GM23248 (cell line): ENCODE measurements around the gene PRMT5. TPM values are rescaled to one million over a fixed set of nuclear protein-coding genes. Genes with fewer than 3 reads are reported as not detected.
"Not testable (repeated sequence)": the region's sequence is repeated elsewhere in the genome, so short reads cannot be mapped to it uniquely, and the experiment has no call there.

Experiments used
- DNase-seq: peaks from one replicate; pipeline ENCODE4 v3.0.0-alpha.2; 2015
- H2AFZ ChIP-seq: fragments of 200-600 bp; sonication (generic); 2 replicates; pipeline ENCODE4 v1.6.1; 2016; ENCODE audit warnings: antibody characterized with exemption
- H3F3A ChIP-seq: fragments of 200-600 bp; sonication (generic); 2 replicates; pipeline ENCODE4 v1.6.1; 2016; ENCODE audit warnings: mild to moderate bottlenecking, antibody characterized with exemption, mixed run types; ENCODE audit not compliant: insufficient read depth
- H3K27ac ChIP-seq: fragments of 200-600 bp; sonication (generic); 2 replicates; pipeline ENCODE4 v1.5.1; 2016; ENCODE audit warnings: mild to moderate bottlenecking
- H3K27me3 ChIP-seq: fragments of 200-600 bp; sonication (generic); replicated peaks from 2 replicates; pipeline ENCODE4 v1.6.1; 2016; ENCODE audit warnings: mild to moderate bottlenecking; ENCODE audit not compliant: insufficient read depth
- H3K36me3 ChIP-seq: fragments of 200-600 bp; sonication (generic); 2 replicates; pipeline ENCODE4 v1.6.1; 2016; ENCODE audit warnings: low read depth, mild to moderate bottlenecking
- H3K4me1 ChIP-seq: fragments of 200-600 bp; sonication (generic); 2 replicates; pipeline ENCODE4 v1.6.1; 2016; ENCODE audit warnings: mild to moderate bottlenecking; ENCODE audit not compliant: insufficient read depth
- H3K4me2 ChIP-seq: fragments of 200-600 bp; sonication (generic); one replicate; pipeline ENCODE4 v1.6.1; 2016; ENCODE audit warnings: mild to moderate bottlenecking; ENCODE audit not compliant: unreplicated experiment
- H3K4me3 ChIP-seq: fragments of 200-600 bp; sonication (generic); 2 replicates; pipeline ENCODE4 v1.5.1; 2016; ENCODE audit warnings: mild to moderate bottlenecking
- H3K79me2 ChIP-seq: fragments of 200-600 bp; sonication (generic); 2 replicates; pipeline ENCODE4 v1.6.1; 2016; ENCODE audit warnings: mild to moderate bottlenecking; ENCODE audit not compliant: insufficient read depth
- H3K9ac ChIP-seq: fragments of 200-600 bp; sonication (generic); 2 replicates; pipeline ENCODE4 v1.6.1; 2016; ENCODE audit warnings: mild to moderate bottlenecking
- H3K9me2 ChIP-seq: fragments of 200-600 bp; sonication (generic); 2 replicates; pipeline ENCODE4 v1.6.1; 2016; ENCODE audit warnings: mixed run types, mild to moderate bottlenecking, moderate library complexity; ENCODE audit not compliant: insufficient read depth
- H3K9me3 ChIP-seq: fragments of 200-600 bp; sonication (generic); one replicate; pipeline ENCODE4 v1.6.1; 2017; ENCODE audit warnings: low read depth
- H4K20me1 ChIP-seq: fragments of 200-600 bp; sonication (generic); 2 replicates; pipeline ENCODE4 v1.6.0; 2016; ENCODE audit not compliant: insufficient read depth
- EZH2 ChIP-seq: fragments of 200-600 bp; sonication (generic); IDR thresholded peaks from 2 replicates; pipeline ENCODE4 v1.6.1; 2018; ENCODE audit warnings: antibody characterized with exemption, mild to moderate bottlenecking; ENCODE audit not compliant: insufficient read depth, poor library complexity, severe bottlenecking
- EZH2phosphoT487 ChIP-seq: fragments of 200-600 bp; sonication (generic); IDR thresholded peaks from 2 replicates; pipeline ENCODE4 v1.6.1; 2018; ENCODE audit warnings: antibody characterized with exemption, moderate library complexity, mild to moderate bottlenecking, low read depth; ENCODE audit not compliant: insufficient read depth
- WGBS, 2 experiments: methylation state at CpG; one replicate each; pipeline ENCODE4 v1.1.6; 2015 to 2017; ENCODE audit warnings: low lambda C conversion rate in 2 of 2, low coverage in 1 of 2; ENCODE audit errors: missing lambda C conversion rate in 2 of 2; 5-methylcytosine and 5-hydroxymethylcytosine counted together
- in situ Hi-C: fragments of 300-500 bp; cut with MboI; formaldehyde crosslinking; loops from 2 replicates; pipeline ENCODE4 v1.15.0; 2020
- polyA plus RNA-seq: library from polyadenylated mRNA; unstranded; fragments of >200 nt; fragmentation: Nextera tagmentation; extraction: Ambion mirVana; gene quantifications from 2 replicates; pipeline ENCODE4 v1.2.1, GENCODE V29; 2016
- total RNA-seq: library from RNA; depleted of rRNA; stranded (reverse); fragments of >200 nt; shearing (Covaris generic); gene quantifications from 2 replicates; pipeline ENCODE4 v1.2.3, GENCODE V29; 2014

PRMT5 gene
- total and polyA plus RNA-seq, 2 experiments from 2014 or later = 61.0 to 80.1 TPM

DNA sequence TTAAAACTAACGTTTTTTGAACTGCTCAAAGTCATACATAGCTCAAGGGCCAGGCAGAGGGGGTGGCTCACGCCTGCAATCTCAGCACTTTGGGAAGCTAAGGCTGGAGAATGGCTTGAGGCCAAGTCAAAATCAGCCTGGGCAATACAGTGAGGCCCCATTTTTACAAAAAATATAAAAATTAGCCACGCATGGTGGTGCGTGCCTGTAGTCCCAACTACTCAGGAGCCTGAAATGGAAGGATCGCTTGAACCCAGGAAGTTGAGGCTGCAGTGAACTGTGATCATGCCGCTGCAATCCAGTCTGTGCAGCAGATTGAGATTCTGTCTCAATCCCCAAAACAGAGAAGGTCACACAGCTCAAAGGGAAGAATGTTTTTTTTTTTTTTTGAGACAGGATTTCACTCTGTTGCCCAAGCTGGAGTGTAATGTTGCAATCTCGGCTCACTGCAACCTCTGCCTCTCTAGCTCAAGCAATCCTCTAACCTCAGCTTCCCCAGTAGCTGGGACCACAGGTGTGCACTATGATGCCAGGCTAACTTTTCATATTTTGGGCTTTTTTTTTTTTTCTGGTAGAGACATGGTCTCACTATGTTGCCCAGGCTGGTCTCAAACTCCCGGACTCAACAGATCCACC is 13.2 kb downstream of the PRMT5 start:
- Histone ChIP-seq H3K4me2 (no peak overlapping the region), H3K9ac (no peak overlapping the region), H3K9me3 (no peaks in the 10 kb centered on the region), H3K4me3 (no peak overlapping the region), H3K36me3 (peaks cover 12% of the 10 kb centered on the region), H3K27ac (0 out of 2 replicates have a peak overlapping the region, but pooled peaks have one; percentile 3), H3K9me2 (no peaks in the 10 kb centered on the region), H3F3A (peaks cover 14% of the 10 kb centered on the region), H2AFZ (no peak overlapping the region), H3K4me1 (peaks cover 21% of the 10 kb centered on the region), H4K20me1 (no peaks in the 10 kb centered on the region), H3K79me2 (peaks cover 76% of the 10 kb centered on the region), H3K27me3 (no peaks in the 10 kb centered on the region)
- in situ Hi-C loops = no loop called here
- WGBS, 2 experiments = 82 to 84% methylated on average over 8 of the region's 8 CpGs
- TF ChIP-seq EZH2phosphoT487 (no peak), EZH2 (no peak)
- peak; percentile 46 for DNase-seq

DNA sequence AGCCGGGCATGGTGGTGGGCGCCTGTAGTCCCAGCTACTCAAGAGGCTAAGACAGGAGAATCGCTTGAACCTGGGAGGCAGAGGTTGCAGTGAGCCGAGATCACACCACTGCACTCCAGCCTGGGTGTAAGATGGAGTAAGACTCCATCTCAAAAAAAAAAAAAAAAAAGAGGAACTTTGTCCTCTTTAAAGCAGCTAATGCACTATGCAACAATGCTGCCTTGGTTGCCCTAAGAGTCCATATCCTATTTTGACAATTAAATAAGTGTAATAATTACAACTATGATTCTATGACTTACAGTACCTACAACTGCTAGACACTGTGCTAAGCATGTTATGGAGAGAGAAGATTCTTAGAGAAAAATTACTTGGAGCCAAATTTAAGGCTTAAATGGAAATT is 14.3 kb downstream of the PRMT5 start:
- peaks cover 81% of the 10 kb centered on the region for H3K79me2 ChIP-seq

DNA sequence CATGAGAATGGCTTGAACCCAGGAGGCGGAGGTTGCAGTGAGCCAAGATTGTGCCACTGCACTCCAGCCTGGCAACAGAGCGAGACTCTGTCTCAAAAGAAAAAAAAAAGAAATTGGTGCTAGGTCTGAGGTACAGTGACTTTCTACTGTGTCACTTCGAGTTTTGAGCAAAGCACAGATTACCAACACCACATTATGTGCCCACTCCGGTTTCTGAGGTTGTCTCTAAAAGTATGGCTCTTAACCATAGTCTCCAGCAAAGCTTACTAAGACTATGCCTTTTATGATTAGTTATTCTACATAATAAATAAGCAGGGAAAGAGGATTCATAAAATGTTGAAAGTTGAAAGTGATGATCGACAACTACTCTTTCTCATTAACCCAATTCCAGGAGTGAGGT is 18.3 kb downstream of the PRMT5 start:
- 84% methylated on average over 5 of the region's 5 CpGs for WGBS, 2 experiments
- H3K27ac ChIP-seq = no peak overlapping the region
- no peak overlapping the region for H3K4me3 ChIP-seq
- DNase-seq = no peak
- H3K4me2 ChIP-seq = no peak overlapping the region
- no peaks in the 10 kb centered on the region for H3K4me1 ChIP-seq
- in situ Hi-C loops = no loop called here
- H3K9me3 ChIP-seq = no peaks in the 10 kb centered on the region
- no peaks in the 10 kb centered on the region for H3K27me3 ChIP-seq
- no peak for TF ChIP-seq EZH2
- no peaks in the 10 kb centered on the region for H3F3A ChIP-seq
- no peaks in the 10 kb centered on the region for H3K9me2 ChIP-seq
- no peak overlapping the region for H2AFZ ChIP-seq
- no peak overlapping the region for H3K9ac ChIP-seq
- no peaks in the 10 kb centered on the region for H4K20me1 ChIP-seq
- H3K36me3 ChIP-seq = peaks cover 18% of the 10 kb centered on the region
- peaks cover 62% of the 10 kb centered on the region for H3K79me2 ChIP-seq

More for the DNA sequence above, 14.3 kb downstream of the PRMT5 start:
- H3K4me3 ChIP-seq, H2AFZ ChIP-seq, H3K9ac ChIP-seq, in situ Hi-C loops, H3K9me2 ChIP-seq, H3K27ac ChIP-seq, DNase-seq, H3F3A ChIP-seq, H4K20me1 ChIP-seq, H3K9me3 ChIP-seq, H3K36me3 ChIP-seq, H3K27me3 ChIP-seq, H3K4me2 ChIP-seq: not testable (repeated sequence)
- peaks cover 20% of the 10 kb centered on the region for H3K4me1 ChIP-seq
- WGBS, 2 experiments = 94 to 97% methylated on average over 4 of the region's 4 CpGs

DNA sequence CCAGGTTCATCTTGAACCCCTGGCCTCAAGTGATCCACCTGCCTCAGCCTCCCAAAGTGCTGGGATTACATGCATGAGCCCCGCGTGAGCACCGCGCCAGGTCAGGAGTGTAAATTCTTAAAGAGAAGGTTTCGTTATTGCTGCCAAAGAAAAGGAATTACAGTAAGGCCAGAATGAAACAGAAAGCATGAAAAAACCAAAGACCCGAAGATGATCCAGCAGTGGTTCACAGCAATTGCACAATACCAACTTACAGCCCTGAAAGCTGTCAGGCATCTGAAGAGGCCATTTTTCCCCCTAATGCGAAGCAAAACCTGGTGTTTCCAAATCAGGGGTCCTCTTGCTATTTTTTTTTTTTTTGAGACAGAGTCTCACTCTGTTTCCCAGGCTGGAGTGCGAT is 20.6 kb downstream of the PRMT5 start:
- Histone ChIP-seq H3K27ac (0 out of 2 replicates have a peak overlapping the region, but pooled peaks have one; percentile 36), H4K20me1 (no peaks in the 10 kb centered on the region), H3K4me2 (no peak overlapping the region), H3K9me2 (no peaks in the 10 kb centered on the region), H3F3A (no peaks in the 10 kb centered on the region), H3K9ac (no peak overlapping the region), H2AFZ (no peak overlapping the region), H3K9me3 (no peaks in the 10 kb centered on the region), H3K4me1 (no peaks in the 10 kb centered on the region), H3K79me2 (peaks cover 38% of the 10 kb centered on the region), H3K4me3 (no peak overlapping the region), H3K36me3 (peaks cover 40% of the 10 kb centered on the region), H3K27me3 (no peaks in the 10 kb centered on the region)
- WGBS, 2 experiments = 84 to 86% methylated on average over 8 of the region's 8 CpGs
- no peak for TF ChIP-seq EZH2
- no peak for TF ChIP-seq EZH2phosphoT487
- peak; percentile 55 for DNase-seq
- in situ Hi-C loops = no loop called here

DNA sequence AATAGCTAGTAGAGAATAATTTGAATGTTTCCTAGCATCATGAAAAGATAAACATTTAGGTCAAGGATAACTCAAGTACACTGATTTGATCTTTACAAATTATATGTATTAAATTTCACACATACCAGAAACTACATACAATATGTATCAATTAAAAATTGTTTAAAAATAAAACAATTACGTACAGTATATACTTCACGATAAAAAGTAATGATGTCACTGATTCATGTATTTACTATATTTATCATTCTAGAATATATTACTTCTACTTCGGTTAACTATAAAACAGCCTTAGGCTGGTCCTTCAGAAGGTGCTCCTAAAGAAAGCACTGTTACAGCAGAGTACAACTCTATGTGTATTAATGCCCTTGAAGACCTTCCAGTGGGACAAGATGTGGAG is 21.7 kb downstream of the PRMT5 start:
- H3K4me2 ChIP-seq = no peak overlapping the region
- no peaks in the 10 kb centered on the region for H3K9me3 ChIP-seq
- H3K36me3 ChIP-seq = peaks cover 48% of the 10 kb centered on the region
- no peaks in the 10 kb centered on the region for H3K4me1 ChIP-seq
- no peaks in the 10 kb centered on the region for H4K20me1 ChIP-seq
- H3K4me3 ChIP-seq = no peak overlapping the region
- no peak overlapping the region for H2AFZ ChIP-seq
- H3K27me3 ChIP-seq = no peaks in the 10 kb centered on the region
- no peak for DNase-seq
- H3K9ac ChIP-seq = no peak overlapping the region
- 97 to 99% methylated on average over 3 of the region's 3 CpGs for WGBS, 2 experiments
- H3F3A ChIP-seq = no peaks in the 10 kb centered on the region
- in situ Hi-C loops = no loop called here
- peaks cover 27% of the 10 kb centered on the region for H3K79me2 ChIP-seq
- H3K9me2 ChIP-seq = no peaks in the 10 kb centered on the region
- no peak for TF ChIP-seq EZH2phosphoT487
- TF ChIP-seq EZH2 = no peak
- no peak overlapping the region for H3K27ac ChIP-seq
